GM18868 (cell line): ENCODE results near the gene EPM2A.
"Not testable (repeated sequence)": the region's sequence is repeated elsewhere in the genome, so short reads cannot be mapped to it uniquely, and the experiment has no call there.

ENCODE experiments used
- ATAC-seq: cut with Tn5 transposase; IDR thresholded peaks from one replicate; pipeline ENCODE4 v1.9.1; 2021; ENCODE audit warnings: mild to moderate bottlenecking, moderate library complexity; ENCODE audit not compliant: unreplicated experiment

EPM2A gene

DNA sequence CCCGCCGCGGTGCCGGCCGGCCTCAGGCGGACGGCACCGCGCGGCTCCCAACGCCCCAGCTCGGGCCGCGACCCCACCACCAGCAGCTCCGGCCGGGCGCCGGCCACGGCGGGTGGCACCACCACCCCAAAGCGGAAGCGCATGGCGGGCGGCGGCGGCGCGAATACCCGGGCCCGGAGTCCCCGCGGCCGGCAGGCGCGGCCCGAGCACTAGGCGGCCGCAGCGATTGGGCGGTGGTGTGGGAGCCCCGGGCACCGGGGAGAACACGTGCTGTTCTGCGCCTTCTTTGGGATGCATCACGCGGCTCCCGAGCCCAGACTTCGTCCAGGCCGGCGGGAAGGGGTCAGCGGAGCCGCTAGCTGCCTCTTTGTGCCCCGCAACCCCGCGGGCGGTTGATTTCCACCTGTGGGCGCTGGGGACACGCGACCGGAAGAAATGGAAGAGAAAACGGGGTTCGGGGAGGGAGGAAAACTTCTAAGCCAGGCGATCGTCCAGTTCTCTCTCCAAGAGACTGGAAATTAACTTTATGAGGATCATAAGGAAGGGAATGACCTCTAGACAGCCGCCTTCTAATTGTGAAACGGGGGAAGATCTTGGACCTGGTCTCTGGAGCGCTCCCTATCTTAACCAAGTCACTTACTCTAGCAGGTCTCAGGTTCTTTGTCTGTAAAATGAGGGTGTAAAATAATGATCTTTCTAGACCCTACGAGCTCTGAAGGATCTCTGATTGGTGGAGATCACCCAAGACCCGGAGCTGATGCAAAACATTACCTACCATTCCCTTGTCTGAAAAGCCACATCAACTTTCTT lies at the start of gene EPM2A:
Gene EPM2A, minus strand, starts transcription at position 165 of the 810 bp plus-strand sequence. Its CDS starts 22 bp downstream, at position 143.
- peak; percentile 73 for ATAC-seq

DNA sequence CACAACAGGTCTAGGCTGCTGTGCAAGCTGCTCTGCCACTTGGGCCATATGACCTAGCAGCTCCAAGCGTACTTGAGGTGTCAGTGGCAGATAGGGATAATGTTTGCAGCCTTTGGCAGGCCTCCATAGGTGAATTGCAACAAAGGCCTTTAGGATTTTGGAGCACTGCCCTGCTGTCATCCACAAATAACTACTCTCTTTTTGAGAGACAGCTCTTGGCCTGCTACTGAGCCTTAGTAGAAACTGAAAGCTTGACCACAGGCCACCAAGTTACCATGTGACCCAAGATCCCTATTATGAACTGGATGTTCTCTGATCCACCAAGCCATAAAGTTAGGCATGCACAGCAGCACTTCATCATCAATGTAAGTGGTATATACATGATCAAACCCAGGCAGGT lies 49.4 kb upstream of the EPM2A start:
- peak; percentile 78 for ATAC-seq

DNA sequence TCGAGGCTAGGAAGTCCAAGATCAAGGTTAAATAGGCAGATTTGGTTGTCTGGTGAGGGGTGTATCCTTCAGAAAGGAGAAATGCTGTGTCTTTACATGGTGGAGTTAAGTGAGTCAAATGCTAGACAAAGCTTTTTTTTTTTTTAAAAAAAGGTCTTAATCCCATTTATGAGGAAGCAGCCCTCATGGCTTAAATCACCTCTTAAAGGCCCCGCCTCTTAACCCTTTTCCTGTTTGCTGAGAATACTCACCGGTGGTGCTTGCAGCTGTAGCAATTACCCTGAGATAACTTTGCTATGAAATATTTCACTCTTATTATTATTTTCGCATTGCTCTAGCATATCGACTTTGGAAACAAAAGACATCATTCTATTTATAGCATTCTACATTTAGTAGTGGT lies 48.5 kb upstream of the EPM2A start:
- ATAC-seq, result no peak

DNA sequence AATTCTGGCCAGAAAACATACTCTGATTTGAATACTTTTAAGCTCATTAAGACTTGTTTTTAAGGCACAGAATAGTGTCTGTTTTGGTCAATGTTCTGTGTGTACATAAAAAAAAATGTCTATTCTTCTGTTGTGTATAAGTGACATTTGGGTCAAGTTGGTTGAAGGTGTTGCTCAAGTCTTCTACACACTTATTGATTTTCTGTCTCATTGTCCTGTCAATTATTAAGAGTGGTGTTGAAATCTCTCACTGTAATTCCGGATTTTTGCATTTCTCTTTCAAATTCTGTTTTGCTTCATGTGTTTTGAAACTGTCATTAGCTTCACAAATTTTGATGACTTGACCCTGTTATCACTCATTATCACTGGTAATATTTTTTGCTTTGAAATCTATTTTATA lies 37.5 kb upstream of the EPM2A start:
- ATAC-seq, result no peak

DNA sequence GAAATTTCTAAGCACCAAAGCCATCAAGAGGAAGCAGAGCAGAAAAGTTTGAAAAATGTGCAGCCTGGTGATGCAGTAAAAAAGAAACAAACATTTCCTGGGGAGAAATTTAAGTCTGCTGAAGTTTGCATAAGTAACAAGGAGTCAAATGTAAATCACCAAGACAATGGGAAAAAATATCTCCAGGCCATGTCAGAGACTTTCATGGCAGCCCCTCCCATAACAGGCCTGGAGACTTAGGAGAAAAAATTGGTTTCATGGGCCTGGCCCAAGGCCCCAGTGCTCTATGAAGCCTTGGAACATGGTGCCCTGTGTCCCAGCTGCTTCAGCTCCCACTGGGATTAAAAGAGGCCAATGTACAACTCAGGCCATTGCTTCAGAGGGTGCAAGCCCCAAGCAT lies 30.1 kb upstream of the EPM2A start:
- ATAC-seq, result no peak

DNA sequence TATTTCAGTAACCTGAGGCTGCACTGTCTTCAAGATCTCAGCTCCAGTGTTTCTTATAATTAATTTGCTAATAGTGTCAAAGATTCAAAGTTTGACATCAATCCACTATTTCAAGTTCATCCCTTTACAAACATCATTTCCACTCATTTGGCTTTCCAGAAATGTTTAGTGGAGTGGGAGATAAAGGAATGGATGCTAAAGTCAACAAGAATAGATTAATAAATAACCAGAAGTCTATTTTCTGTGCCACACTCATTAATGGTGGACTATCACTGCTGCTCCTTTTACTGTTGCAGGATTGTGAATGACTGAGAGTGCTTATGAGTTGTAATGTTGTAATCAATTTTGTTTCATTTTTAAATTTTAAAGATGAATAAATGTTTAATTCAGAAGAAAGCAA lies 28.4 kb upstream of the EPM2A start:
- ATAC-seq, result no peak

DNA sequence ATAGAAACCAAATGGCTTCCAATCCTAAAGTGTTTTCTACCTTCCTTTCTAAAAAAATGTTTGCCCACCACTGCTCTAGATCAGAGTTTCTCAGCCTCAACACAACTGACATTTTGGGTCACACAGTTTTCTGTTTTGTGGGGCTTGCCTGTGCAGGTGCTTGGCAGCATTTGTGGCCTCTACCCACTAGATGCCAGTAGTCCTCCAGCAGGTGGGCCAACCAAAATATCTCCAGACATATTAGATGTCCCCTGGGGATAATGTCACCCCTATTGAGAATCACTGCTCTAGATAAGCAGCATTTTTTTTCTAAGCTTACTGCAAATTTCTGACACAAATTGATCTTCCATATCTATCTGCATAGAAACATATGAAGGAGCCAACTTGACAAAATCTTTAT lies 26.3 kb upstream of the EPM2A start:
- peak; percentile 87 for ATAC-seq

DNA sequence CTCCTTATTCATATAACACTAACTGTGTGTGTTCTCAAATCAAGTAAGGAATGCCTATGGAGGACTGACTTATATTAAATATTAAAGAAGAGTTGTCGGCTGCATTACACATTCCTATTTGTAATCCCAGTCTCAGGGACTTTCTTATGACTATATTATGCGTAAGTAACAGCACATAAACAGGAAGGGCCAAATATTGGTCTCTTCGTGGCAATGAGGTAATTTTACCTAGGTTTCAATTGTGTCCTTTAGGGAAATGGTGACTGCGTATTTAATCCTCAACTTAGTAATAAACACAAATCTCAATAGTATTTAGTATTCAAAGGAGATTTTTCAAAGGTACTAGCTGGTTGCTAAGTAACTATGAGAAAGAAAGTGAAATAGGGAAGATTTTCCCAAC lies 22.8 kb upstream of the EPM2A start:
- ATAC-seq, result no peak

DNA sequence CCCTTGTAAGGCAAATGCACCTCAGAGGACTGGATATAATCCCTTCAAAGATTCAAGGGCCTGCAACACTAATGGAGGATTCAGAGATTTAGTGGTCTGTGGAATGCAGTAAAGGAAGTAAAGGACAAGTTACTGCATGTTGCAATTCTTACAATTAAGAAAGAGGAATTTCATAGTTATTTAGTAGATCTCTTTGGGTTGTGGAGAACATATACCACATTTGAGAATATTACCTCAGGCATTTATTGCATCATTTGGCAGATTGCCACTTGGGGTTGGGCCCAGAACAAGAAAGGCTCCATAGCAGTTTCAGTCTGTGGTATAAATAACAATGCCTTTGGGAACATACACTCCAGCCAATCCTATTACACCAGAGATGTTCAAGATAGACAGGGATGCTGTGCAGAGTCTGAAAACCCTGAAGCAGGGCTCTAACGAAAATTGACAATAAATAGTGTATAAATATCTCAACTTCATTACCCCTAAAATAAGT lies 20.9 kb upstream of the EPM2A start:
- no peak for ATAC-seq

DNA sequence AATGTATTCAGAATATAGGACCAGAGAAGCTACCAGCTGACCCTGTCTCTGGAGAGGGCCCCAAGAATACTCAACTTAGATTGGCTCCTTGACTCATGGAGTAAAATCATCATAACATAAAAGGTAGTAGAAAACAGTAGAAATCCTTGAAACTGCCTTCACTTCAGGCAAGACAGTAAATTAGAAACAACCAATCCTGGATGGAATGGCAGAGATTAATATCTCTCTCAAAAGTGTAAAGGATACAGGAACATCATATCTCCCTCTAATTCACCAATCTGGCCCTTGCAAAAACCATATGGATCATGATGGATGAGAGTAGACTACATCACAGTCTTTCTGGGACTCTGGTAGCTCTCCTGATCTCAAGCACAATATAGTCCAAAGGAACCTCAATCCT lies 20.4 kb upstream of the EPM2A start:
- no peak for ATAC-seq

DNA sequence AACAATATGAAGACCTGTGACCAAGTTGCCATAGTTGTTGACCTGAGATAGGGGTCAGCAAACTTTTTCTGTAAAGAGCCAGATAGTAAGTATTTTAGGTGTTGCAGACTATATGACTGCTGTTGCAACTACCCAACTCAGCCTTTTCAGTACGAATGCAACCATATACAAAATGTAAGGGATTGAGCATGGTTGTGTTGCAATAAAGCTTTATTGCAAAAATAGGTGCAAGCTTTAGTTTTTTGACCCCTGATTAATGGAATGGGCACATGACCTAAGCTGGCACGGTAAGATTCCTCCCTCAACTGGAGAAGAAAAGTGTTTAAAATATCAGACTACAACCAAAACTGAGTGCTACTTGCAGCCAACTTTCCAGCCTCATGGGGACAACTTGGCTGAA lies 17.3 kb upstream of the EPM2A start:
- ATAC-seq, result no peak

DNA sequence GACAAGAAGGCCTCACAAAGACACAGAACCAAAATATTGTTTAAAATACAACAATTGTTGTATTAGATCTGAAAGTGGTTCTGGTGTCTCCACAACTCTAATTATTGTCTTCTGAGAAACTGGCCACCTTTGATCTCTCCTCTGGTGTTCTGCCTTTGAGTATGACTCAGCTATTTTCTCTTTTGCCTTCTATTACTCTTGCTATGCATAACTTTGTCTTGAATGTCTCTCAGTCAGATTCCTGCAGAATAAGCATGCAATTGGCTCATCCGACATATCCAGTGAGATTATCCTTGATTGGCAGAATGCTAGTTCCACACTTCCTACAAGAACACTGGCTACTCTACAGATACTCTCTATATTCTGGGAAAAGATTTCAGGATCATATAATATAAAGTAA lies 14.3 kb upstream of the EPM2A start:
- peak; percentile 99 for ATAC-seq

DNA sequence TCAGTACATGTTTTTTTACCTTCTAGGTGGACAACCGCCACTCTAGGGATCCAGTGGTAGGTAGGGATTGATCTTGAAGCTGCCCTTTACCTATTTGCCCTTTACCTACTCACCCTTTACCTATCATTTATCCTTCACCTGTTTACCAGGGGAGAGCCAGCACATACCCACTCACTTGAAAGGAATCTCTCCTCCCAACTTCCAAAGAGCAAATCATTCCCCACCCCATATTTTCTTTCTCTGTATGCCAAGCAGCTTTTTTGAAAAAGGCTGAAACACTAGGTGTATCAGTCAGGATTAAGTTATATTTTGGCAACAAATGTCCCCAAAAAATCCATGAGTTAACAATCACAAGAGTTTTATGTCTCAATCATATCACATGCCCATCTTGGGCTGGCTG lies 10.5 kb upstream of the EPM2A start:
- no peak for ATAC-seq

DNA sequence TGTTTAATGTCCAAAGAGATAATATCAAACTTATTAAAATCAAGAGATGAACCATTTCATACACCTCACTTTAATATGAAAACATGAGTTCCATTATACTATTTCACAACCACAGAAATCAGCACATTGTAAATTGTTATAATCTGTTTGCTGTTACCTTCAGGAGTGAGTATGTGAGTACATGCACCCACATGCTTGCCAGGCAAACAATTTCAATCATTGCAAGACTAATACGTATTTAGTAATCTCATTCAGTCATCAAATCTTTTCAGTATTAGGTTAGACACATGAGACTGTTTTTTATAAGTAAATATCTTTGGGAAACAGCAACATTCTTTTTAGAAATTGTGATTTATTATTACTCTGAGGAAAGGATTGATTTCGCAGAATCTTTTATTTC lies 9.3 kb upstream of the EPM2A start:
- ATAC-seq, result no peak

DNA sequence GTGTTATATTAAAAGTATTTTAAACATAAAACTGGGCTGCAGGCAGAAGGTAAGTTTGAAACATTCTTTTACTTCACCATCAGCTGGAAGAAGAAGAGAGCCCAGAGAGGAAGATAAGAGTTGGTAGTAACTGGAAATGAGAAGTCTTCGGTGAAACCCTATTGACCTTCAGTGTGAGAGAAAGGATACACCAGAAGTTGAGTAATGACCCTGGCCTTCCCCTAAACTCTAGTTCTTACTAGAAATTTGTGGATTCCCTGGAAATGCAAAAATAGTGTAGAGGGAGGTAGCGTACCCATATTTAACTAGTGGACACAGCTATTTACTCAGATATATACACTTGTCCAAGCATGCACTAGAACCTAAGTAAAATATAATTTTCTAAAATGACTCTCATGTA lies 8.0 kb upstream of the EPM2A start:
- no peak for ATAC-seq

DNA sequence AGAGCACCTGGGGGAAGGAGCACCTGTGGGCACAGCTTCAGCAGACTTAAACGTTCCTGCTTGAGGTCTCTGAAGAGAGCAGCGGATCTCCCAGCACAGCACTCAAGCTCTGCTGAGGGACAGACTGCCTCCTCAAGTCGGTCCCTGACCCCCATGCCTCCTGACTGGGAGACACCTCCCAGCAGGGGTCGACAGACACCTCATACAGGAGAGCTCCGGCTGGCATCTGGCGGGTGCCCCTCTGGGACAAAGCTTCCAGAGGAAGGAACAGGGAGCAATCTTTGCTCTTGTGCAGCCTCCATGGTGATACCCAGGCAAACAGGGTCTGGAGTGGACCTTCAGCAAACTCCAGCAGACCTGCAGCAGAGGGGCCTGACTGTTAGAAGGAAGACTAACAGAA lies 7.2 kb upstream of the EPM2A start:
- ATAC-seq, result not testable (repeated sequence)

DNA sequence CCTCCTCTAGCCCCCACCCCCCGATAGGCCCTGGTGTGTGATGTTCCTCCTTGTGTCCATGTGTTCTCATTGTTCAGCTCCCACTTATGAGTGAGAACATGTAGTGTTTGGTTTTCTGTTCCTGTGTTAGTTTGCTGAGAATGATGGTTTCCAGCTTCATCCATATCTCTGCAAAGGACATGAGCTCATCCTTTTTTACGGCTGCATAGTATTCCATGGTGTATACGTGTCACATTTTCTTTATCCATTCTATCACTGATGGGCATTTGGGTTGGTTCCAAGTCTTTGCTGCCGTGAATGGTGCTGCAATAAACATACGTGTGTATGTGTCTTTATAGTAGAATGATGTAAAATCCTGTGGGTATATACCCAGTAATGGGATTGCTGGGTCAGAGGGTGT lies 4.4 kb upstream of the EPM2A start:
- ATAC-seq, result not testable (repeated sequence)

DNA sequence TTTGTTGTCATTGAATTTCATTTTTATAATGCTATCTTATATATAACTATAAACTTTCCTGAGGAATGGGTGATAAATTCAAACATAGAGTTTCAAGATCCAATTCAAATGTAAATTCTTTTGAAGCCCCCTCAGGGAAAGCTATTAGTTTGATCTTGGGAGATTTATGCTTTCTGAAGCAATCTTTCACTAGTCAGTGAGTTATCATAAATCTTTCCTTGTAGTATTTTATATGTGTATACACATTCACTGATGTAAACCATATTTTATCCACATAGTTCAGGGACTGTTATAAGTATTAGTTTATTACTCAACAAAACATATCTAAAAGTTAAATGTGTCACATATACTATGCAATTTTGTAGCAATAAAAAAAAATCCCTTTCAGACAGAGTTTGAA lies 2.9 kb upstream of the EPM2A start:
- ATAC-seq, result no peak

DNA sequence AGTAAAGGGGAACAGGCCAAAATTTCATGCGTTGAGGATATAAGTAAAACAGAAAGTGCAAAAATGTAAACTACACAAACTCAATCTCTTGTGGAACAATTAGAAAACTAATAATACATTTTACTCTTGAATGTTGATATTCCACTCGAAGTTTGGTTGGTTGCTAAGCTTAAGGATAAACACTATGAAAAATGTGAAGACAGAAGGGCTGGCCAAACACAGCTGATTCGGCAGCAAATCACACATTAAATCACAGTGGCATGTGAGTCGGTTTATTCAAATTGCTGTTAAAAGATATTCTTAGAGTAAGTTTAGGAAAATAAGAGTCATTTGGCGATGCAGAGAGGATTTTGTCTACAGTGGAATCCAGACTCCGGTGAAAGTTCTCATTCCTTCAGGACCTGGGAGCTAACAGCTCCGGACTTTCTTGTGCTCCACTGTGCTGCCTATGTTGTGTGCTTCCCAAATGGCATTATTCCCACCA lies 1.4 kb upstream of the EPM2A start:
- ATAC-seq, result no peak

DNA sequence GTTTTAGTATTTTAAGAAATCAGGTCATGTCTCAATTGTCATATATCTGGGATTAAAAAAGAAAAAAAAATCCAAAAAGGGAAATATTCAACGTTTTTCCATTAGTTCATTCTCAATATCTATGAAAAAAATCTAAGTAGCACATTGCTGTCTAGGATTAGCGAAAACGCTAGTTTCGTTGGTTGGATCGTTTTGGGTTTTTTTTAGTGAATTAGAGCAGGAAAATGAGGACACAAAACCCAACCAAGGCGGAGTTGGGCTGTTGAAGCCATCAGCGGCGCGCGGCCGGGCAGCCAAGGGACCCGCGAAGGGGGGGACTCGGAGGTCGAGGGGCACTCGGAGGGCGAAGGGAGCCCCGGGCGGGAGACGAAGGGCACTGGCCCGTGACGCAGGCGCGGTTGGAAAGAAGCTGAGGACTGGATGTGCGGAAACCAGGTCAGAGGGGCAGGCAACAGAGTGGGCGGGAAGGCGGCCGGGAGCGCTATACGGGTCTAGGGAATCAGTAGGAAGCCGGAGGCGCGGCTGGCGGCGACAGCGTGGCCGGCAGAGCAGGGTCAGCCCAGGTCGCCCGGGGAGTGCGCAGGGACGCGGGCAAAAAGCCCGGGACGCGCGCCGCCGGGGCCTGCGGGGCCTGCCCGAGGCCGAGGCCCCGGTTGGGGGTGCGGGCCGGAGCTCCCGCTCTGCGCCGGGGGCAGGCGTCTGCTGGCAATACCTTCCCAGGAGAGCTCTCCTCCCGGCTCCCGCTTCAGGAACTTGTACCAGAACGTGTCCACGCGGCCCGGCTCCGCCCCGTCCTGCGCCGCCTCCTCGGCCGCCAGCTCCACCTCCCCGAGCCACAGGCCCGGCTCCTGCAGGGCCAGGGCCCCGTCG lies 599 bp downstream of the EPM2A start:
- peak; percentile 69 for ATAC-seq

DNA sequence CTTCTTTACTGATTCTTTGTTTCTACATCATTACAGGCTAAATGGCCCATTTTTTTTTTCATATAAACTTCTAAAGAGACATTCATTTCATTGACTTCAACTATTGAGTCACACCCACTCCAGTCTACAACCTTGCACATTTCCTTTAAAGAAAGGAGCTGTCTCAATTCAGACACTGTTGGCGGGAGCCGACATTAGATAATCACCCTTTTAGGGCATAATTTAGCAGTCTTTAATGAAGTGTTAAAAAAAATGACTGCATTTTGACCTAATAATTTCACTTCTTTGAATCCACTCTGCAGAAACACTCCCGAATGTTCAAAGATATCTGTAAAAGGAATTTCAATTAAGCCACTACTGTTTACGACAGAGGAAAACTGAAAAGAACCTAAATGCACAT lies 1.5 kb downstream of the EPM2A start:
- no peak for ATAC-seq

DNA sequence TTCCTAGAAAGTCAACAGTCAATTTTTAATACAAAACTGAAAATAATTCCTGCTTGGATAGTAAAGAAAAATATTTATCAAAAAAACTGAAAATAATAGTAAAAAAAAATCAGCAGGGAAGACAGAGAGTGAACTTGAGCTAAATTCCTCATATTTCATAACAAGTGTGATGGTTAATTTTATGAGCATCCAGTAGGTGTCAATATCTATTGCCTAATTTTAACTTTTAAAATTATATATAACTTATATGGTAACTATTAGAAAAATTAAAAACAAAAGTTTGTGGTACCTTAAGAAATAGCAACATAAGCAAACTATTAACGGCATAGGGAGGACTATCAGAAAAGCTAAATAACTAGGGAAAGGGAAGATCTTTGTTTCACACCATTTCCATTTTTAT lies 2.1 kb downstream of the EPM2A start:
- ATAC-seq, result no peak
